SW 1271 (cell line): Measurements from ENCODE around the gene GRM7.

ENCODE experiments used
- DNase-seq, 2 experiments: peaks; one replicate each; lab custom pipeline; 2025; lab: John Stamatoyannopoulos, UW

GRM7 gene

DNA sequence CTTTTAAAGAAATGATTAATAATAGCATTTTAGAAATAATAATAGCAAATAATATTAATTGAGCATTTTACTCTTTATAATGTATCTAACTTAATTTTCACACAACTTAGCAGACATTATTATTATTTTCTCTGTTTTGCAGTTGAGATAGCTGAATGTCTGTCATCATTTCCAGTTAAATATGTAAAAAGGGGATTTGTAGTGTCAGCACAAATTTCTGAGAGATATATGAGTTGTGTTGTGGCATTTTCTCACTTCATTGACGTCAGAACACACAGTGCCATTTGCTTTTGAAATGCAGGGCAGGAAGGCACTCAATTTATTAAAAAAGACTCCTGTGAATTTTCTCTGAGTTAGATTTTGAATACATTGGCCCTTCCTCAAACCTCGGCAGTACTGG lies 111.0 kb downstream of the GRM7 start:
- no peak for DNase-seq

DNA sequence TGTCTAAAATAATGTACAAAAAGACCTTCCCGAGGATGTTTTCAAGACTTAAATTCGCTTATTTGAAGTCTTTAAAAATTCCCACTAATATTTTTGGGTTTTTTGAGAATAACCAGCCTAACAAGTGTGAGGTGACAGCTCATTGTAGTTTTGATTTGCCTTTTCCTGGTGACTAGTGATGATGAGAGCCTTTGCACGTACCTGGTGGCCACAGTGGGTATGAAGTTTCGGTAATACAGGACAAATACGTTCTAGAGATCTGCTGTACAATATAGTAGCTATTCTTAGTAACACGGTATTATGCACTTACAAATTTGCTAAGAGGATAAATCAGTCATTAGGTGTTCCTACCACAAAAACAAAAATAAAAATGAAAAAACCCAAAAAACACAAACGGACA lies 124.9 kb downstream of the GRM7 start:
- no peak for DNase-seq

DNA sequence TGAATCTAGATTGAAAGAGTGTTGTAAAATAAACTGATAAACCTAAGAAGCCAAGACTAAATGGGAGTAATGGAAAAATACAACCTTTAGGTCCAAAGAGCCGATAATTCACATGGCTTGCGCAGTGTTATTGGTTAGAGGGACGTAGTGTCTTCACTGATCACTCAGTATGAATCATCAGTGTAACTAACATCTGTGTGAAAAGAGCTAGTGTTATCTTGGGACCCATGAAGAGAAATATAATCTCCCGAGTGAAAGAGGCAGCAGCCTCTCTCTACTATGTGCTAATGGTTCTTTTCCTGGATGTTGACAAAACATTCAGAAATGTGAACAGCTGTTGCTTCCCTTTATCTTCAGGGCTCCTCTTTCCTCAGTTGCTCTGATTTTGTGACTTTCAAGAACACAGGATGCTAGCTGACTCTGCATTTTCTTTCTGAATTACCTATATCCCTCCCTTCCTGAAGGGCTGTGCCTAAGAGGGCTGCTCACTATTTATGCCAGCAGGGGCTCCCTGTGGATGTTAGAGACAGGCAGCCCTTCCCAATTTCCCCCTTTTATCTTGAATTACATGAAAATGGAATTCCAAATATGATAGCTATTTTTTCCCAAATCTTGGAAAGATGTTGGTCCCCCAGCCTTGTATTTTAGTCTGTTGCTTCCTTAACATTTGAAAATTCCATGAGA lies 128.8 kb downstream of the GRM7 start:
- DNase-seq = no peak

DNA sequence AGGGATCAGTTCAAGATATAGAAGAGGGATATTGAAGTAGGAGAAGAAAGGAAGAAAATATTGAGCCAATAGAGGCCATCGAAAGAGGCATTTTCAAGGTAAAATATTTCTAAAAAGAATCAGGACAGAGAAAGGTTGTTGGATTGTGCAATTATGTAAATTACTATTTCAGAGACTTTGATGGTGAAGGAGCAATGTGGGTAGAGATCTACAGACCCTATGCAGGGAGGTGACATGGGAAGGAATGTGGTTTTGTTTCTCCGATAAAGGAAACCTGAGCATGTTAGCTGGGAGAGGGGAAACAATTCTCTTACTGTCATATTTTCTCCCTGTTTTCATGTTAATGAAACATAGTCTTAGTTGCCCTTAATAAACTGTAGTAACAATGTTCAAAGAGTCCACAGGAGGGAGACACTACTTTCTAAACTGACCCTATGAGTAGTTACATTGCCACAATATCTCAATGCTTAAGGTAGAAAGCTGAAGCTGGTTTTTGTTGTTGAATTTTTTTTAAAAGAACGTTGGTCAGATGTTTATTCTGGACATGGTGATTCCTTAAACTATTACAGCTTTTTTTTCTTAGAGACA lies 133.3 kb downstream of the GRM7 start:
- no peak for DNase-seq

DNA sequence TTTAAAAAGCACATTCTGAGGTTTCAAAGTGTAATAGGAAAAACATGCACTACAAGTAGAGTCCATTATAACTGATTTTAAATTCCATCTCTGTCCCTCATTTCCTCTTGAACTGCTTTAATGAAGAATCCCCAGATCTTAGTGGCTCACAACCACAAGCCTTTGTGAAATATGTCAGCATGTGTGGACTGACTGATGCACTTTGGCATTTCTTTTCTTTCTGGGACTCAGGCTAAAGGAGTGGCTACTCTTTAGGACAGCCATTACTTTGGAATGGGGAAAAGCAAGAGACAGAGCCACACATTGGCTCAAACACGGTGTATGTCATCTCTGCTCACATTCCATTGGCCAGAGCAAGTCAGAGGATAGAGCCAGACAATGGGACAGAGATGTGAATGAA lies 139.6 kb downstream of the GRM7 start:
- DNase-seq = no peak

DNA sequence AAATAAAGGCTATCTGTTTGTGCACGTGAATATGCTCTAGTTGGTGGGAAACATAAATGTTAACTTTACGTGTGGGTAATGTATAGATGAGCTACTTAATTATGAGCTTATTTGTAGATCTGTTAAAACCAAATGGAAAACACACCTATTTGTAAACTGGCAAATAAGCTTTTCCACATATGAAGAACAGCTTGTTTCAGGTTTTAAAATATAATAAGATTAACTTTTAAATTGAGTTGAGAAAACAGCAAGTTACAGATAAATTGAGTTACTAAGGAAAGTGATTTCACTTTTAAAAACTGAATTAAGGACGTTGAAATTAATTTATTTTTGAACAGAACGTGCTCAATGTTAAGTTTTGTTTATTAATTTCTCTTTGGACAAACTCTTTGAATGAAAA lies 140.5 kb downstream of the GRM7 start:
- no peak for DNase-seq

DNA sequence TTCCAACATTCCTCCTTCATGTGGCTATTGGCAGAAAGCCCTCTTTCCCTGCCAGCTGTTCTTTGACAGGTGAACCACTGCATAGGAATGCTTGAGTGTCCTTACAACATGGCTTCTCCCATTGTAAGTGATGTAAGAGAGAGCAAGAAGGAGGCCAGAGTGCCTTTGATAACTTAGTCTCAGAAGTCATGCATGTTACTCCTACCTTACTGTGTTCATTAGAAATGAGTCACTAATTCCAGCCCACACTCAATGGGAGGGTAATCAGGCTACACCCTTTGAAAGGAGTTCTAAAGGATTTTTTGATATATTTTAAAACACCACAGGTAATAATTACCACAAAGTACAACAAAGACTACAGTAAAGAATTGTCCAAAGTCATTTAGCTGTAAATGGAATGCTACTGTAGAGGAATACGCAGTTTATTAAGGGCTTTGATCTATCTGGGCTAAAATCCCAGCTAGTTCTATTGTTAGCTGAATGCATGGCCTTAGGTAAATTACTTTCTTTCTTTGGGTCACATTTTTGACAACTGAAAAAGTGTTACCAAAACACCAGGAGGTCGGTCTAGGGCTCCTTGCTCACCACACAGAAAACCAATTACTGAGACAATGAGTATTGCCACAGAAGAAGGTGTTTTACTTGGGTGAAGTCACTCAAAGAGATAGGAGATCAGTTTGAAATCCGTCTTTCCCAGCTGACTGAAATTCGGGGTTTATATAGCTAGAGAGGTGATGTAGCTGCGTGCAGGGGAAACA lies 154.9 kb downstream of the GRM7 start:
- no peak for DNase-seq

DNA sequence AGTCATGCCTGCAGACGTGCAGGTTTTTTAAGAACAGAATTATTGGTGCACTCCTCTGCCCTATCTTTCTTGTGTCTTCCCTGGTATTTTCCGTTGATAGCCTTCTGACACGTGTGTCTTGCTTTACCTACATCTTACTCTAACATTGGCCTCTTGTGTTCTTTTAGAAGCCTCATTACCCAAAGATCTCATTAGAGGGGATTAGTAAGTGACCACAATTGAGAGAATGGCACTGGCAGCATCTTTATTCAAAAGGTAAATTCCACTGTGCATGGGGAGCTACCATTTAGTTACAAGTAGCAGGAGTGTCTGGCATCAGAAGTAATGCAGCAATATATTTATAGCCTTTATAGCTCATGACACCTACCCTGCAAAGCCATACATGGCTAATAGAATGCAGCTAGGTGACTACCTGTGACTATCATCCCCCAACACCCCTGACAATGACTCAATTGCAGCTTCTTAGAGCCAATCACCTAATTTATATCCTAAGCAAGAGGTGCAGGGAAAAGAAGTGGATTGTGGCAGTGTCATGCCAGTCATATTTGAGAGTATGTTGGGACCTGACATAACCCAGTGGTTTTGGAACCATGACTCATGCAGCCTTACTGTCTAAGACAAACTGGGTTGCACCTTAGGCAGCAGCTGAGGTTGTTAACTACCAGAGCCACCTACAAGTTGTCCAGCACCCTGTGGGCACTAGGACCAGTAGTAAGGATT lies 164.8 kb downstream of the GRM7 start:
- DNase-seq = no peak

DNA sequence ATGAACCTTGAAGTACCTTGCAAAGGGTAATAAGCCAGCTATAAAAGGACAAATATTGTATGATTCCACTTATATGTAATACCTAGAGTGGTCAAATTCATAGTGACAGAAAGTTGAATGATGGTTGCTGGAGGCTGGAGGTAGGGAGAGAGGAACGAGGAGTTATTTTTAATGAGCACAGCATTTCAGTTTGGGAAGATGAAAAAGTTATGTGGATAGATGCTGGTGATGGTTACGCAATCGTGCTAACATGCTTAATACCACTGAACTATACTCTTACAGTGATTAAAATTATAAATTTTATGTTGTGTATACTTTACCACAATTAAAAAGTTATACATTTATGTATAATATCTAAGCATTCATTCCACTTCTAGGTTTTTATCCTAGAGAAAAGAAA lies 168.6 kb downstream of the GRM7 start:
- DNase-seq = no peak

DNA sequence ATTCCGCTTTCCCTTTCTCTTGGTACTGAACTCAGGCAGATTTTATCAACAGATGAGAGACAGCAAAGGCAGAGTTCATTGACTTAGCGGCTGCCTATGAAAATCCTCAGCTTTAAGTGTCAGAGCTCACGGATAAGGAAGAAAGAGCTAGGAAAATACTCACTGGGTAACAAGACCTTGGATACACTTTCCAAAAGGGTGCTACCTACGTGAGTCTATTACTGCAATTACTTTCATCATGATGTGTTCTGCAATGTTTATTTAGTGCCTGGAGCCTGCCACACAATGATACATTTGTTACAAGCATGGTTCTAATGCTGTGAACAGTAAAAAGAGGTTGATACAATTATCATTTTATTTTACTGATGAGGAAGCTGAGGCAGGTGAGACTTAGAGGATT lies 177.5 kb downstream of the GRM7 start:
- no peak for DNase-seq

DNA sequence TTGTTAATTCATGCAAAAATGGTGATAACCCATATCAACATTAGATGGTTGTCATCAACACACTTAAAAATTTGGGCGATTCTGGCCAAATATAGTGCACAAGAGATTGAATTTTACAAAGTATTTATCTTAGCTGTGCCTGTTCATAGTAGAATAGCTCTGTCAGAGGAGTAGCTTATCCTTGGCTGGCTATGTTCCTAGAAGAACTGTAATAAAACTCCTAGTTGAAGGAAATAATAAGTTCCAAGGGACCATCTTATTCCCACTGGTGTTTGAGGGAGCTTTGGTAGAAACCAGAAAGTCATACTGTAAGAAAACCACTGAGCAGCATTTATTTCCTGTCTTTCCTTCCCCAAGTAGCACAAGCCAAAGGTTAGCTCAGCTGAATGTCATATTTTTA lies 201.8 kb downstream of the GRM7 start:
- no peak for DNase-seq

DNA sequence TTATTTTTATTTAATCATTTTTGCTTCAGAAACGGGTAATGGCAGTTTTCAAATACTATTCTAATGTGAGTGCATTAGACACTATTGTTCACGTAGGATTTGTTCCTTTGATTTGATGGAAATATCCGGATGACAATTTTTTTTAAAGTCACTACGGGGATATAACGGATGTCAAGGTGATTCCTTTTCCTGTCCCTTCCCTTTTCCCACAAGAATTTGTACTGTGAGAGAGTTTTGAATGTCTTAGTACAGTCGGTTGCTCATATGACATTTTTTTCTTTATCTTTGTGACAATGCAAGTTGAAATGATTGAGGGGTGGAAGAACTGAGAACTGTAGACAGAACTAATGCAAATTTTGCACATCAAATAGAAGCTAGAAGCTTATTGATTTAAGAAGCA lies 209.5 kb downstream of the GRM7 start:
- no peak for DNase-seq

DNA sequence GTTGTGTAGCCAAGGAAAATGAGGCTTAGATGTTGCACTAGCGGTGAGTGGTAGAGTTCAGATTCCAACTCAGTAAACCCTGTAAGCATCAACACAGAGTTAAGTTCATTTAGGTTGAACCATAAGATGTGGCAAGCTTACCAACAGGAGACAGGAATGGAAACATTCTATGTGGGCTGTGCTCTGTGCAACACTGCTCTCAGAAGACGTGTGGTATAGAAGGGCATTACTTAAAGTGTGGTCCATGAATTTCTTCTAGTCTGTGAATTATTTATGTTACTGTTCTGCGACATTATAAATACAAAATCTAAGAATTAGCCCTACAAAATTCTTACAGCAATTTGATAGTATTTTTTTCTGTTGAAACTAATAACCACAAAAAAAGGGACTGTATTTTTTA lies 213.3 kb downstream of the GRM7 start:
- no peak for DNase-seq

DNA sequence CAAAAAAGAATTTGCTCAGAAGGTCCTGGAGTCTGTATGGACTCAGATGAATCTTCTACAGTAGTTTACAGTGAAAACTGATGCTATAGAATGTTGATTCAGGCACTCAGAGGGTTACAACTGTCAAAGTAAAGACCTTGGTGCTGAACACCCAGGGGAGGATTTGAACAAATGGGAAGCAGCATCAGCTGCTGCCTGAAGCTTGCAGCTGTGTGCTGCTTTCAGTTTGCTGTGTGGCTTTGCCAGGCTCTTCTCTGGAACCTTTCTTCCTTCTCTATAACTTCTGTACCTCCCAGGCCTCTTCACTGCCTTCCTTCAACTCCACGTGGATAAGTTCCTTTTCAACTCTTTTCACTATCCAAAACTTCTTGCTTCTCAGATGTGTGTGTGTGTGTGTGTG lies 214.2 kb downstream of the GRM7 start:
- DNase-seq = no peak

DNA sequence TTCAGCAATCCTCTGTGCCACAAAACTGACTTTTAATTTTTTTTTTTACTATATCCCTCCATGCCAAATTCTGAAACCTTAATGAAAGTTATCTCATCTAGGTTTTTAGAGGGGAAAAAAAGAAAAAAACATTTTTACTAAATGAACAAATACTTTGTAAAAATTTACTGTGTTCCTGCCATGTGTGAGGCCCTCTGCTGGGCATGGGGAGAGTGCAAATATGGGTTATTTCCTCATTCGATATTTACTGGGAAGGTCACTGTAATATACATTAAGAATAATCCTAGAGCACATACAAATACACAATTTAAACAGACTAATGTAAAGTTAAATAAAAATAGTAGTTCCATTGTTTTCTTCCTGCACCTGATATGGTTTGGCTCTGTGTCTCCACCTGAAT lies 215.0 kb downstream of the GRM7 start:
- DNase-seq = no peak

DNA sequence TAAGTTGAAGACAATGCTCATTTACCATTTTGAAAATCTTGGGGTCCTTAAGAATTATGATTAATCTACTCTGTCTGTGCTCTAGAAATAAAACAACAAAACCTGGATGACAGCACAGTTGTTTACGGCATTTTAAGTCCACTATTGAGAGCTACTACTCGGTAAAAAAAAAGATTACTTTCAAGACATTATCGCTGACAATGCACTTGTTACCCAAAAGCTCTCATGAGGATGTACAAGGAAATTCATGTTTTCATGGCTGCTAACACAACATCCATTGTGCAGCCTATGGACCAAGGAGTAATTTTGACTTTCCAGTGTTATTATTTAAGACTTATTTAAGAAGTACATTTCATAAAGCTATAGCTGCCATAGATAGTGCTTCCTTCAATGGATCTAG lies 221.3 kb downstream of the GRM7 start:
- no peak for DNase-seq

DNA sequence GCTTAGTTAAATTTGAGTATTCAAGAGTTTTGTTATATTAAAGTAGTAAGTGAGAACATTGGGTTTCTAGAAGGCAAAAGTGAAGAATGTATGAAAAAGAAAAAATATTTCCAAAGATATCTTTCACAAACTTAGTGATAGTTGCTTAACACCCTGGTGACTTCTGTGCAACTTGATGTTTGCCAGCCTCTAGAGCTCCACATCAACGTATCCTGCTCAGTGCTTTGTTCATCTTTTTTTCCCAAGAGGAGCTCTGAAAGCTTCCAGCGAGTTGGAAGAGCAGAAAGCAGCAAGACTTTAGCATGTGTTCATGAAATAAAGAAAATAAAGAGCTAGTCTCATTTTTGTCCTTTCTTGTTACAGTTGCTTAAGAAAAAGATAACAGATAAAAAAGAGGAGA lies 225.5 kb downstream of the GRM7 start:
- DNase-seq = no peak

DNA sequence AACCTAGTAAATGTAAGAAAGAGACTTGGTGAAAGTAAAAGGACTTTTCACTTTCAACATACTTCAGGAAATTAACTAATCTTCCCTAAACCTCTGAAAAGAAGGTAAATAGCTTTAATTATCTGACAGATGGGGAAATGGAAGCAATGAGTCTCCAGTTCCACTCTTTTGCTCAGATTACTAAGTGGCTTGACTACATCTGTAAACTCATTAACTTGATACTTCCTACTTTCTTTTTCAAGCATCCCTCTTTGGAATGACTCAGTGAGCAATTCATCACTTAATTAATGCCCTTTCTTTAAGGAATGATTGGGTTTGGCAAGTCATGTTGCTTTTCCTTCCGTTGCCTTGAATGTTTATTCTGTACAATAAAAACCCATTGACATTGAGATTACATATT lies 234.2 kb downstream of the GRM7 start:
- no peak for DNase-seq

DNA sequence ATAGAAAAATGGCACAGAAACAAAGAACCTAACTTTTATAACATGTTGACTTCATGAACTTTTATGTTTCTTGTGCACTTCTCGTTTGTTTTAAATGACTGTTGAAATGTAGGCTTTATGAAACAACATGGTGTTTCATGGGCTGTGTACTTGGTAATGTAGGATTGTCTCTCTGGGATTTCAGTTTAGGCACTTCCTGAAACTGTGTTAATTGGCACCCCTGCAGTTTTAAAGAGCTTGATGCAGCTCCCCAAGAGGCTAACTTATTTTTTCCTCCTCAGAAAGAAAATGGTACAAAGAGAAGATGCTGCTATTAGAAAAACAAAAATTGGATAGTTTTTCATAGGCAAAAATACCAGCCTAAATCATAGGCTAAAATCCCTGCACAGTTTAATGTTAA lies 239.2 kb downstream of the GRM7 start:
- DNase-seq = no peak

DNA sequence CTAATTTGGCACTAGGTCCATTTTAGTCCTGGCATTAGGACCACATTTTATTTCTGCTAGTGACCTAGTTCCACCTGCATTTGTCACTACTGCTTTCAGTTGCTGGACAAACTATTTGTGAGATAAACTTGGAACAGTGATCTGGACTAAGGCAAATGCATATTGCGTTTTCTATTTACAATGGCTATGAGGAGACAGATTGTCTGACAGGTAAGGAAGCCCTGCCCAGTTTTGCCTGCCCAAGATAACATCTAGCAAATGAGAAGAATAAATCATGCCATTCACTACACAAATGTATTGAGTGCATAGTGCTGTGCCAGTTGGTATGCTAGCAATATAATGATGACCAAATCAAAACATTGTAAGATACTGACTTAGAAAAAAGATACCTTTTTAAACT lies 245.7 kb downstream of the GRM7 start:
- no peak for DNase-seq

DNA sequence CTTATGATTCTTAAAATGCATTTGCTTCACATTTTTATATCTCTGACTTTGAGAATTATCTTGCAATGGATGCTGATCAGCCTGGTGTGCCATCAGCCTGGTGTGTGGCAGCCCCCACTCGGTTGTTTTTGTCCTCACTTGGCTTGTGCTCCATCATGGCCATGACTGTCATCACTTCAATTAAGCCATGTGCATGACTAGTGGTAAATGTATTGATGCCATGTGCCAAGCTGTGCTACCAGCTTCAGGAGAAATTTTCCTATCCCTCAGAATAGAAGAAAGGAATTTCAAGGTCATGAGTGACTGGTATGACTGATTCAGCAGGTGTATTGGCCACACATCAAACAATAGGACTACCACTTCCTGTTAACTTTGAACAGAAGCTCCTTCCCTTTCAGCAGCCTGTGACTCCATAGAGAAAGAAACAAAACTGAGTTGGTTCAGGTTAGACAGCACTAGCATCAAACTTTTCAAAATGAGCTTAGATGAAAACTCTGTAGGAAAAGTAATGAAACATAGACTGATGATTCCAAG lies 251.7 kb downstream of the GRM7 start:
- no peak for DNase-seq

DNA sequence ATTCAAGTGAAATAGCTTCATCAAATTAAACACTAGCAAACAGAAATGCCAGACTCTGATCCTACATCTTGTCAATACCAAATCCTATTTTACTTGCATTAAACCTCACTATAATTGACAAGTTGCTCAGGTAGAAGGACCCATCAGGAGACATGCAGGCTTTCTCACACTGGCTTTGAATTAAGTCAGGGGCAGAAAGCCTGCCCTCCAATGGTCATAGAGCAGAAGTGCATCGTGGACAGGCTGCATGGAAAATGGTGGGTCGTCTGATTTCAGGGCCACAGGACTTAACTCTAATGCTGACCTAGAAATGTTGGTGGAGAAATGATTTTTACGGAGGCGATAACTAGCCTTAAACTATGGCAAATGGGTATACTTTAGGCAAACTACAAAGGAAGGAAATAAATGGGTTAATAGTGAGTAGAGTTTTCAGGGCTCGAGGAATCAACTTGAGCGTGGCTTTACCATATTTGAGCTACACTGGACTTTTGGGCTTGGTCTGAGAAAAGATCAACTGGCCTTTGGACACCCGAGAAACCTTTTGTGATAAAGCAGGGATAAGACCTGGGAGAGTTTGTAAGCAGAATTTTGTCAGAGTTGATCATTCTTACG lies 283.9 kb downstream of the GRM7 start:
- DNase-seq = no peak
